ENCODE data around the gene WDR81. TPM values are rescaled to one million over a fixed set of nuclear protein-coding genes. Genes with fewer than 3 reads are reported as not detected.
"Not testable (repeated sequence)": the region's sequence is repeated elsewhere in the genome, so short reads cannot be mapped to it uniquely, and the experiment has no call there.

Gene WDR81
- total RNA-seq, 2 experiments from 2014 or later: 6.3 to 7.3 TPM

- Mint-ChIP-seq H3K27ac (no peak overlapping the region), H3K9me3 (no peaks in the 10 kb centered on the region), H3K4me3 (no peak overlapping the region), H3K36me3 (no peaks in the 10 kb centered on the region), H3K27me3 (no peaks in the 10 kb centered on the region), H3K4me1 (ENCODE audit: low read depth) (peaks cover 27% of the 10 kb centered on the region)
- CTCF ChIA-PET: no interaction called here
- no peak for DNase-seq
- intact Hi-C loops (cut with micrococcal nuclease): no loop called here
- POLR2A ChIA-PET: interaction anchor here (0.6 to 1.2 kb wide), 2 partner anchors 48 to 76 kb away, joined by 3 to 7 read pairs; no protein-coding TSS in a partner anchor
Measured at GRCh38 chr17:1765576-1765975, 41.1 kb downstream of the WDR81 start.

- intact Hi-C loops (cut with micrococcal nuclease): no loop called here
- peaks cover 27% of the 10 kb centered on the region for H3K4me1 Mint-ChIP-seq (ENCODE audit: low read depth)
- H3K9me3 Mint-ChIP-seq: no peaks in the 10 kb centered on the region
- H3K4me3 Mint-ChIP-seq: no peak overlapping the region
- no peaks in the 10 kb centered on the region for H3K27me3 Mint-ChIP-seq
- ChIA-PET CTCF (interaction anchor here (0.7 kb wide), 1 partner anchor 46 kb away, joined by 3 read pairs; no protein-coding TSS in a partner anchor), POLR2A (interaction anchor here (0.6 to 1.2 kb wide), 2 partner anchors 49 to 75 kb away, joined by 3 to 7 read pairs; no protein-coding TSS in a partner anchor)
- DNase-seq: no peak
- H3K36me3 Mint-ChIP-seq: no peaks in the 10 kb centered on the region
- H3K27ac Mint-ChIP-seq: no peak overlapping the region
Measured at GRCh38 chr17:1766382-1767135, 42.1 kb downstream of the WDR81 start.

- Mint-ChIP-seq H3K36me3 (no peaks in the 10 kb centered on the region), H3K27ac (no peak overlapping the region), H3K9me3 (no peaks in the 10 kb centered on the region), H3K4me3 (no peak overlapping the region), H3K4me1 (ENCODE audit: low read depth) (peaks cover 21% of the 10 kb centered on the region), H3K27me3 (no peaks in the 10 kb centered on the region)
- intact Hi-C loops (cut with micrococcal nuclease): no loop called here
- ChIA-PET POLR2A (no interaction called here), CTCF (no interaction called here)
- no peak for DNase-seq
Measured at GRCh38 chr17:1767358-1767757, 42.9 kb downstream of the WDR81 start.

- H3K27me3 Mint-ChIP-seq: no peaks in the 10 kb centered on the region
- H3K4me3 Mint-ChIP-seq: no peak overlapping the region
- ChIA-PET POLR2A (no interaction called here), CTCF (no interaction called here)
- intact Hi-C loops (cut with micrococcal nuclease): no loop called here
- H3K27ac Mint-ChIP-seq: no peak overlapping the region
- H3K9me3 Mint-ChIP-seq: no peaks in the 10 kb centered on the region
- peaks cover 2% of the 10 kb centered on the region for H3K4me1 Mint-ChIP-seq (ENCODE audit: low read depth)
- no peaks in the 10 kb centered on the region for H3K36me3 Mint-ChIP-seq
- DNase-seq: no peak
Measured at GRCh38 chr17:1769822-1770477, 45.4 kb downstream of the WDR81 start.

GRCh38 chr17:1773000-1773695 lies 48.6 kb downstream of the WDR81 start:
- not testable (repeated sequence) for H3K27ac Mint-ChIP-seq; H3K4me1 Mint-ChIP-seq (ENCODE audit: low read depth)

GRCh38 chr17:1773696-1774181 lies 49.2 kb downstream of the WDR81 start:
- peaks cover 3% of the 10 kb centered on the region for H3K36me3 Mint-ChIP-seq
- POLR2A ChIA-PET: no interaction called here
- peaks cover 2% of the 10 kb centered on the region for H3K4me1 Mint-ChIP-seq (ENCODE audit: low read depth)

More at GRCh38 chr17:1773000-1773695, 48.6 kb downstream of the WDR81 start:
- POLR2A ChIA-PET; intact Hi-C loops (cut with micrococcal nuclease); DNase-seq; H3K36me3 Mint-ChIP-seq; H3K27me3 Mint-ChIP-seq; H3K9me3 Mint-ChIP-seq; H3K4me3 Mint-ChIP-seq: not testable (repeated sequence)
- CTCF ChIA-PET: interaction anchor here (1.5 kb wide), 1 partner anchor 56 kb away, joined by 3 read pairs; no protein-coding TSS in a partner anchor

GRCh38 chr17:1774390-1775176 lies 50.1 kb downstream of the WDR81 start:
- no peak overlapping the region for H3K4me3 Mint-ChIP-seq
- intact Hi-C loops (cut with micrococcal nuclease): no loop called here
- peaks cover under 1% of the 10 kb centered on the region for H3K4me1 Mint-ChIP-seq (ENCODE audit: low read depth)
- DNase-seq: no peak
- no peaks in the 10 kb centered on the region for H3K9me3 Mint-ChIP-seq
- POLR2A ChIA-PET: no interaction called here
- peaks cover 3% of the 10 kb centered on the region for H3K36me3 Mint-ChIP-seq
- no peak overlapping the region for H3K27ac Mint-ChIP-seq
- no peaks in the 10 kb centered on the region for H3K27me3 Mint-ChIP-seq
- CTCF ChIA-PET: no interaction called here

More at GRCh38 chr17:1773696-1774181, 49.2 kb downstream of the WDR81 start:
- Mint-ChIP-seq H3K27ac (no peak overlapping the region), H3K27me3 (no peaks in the 10 kb centered on the region), H3K4me3 (no peak overlapping the region), H3K9me3 (no peaks in the 10 kb centered on the region)
- intact Hi-C loops (cut with micrococcal nuclease): no loop called here
- no peak for DNase-seq
- CTCF ChIA-PET: interaction anchor here (1.5 kb wide), 1 partner anchor 57 kb away, joined by 3 read pairs; no protein-coding TSS in a partner anchor

GRCh38 chr17:1776328-1776727 lies 51.8 kb downstream of the WDR81 start:
- ChIA-PET POLR2A (no interaction called here), CTCF (no interaction called here)
- Mint-ChIP-seq H3K36me3 (peaks cover 9% of the 10 kb centered on the region), H3K9me3 (no peaks in the 10 kb centered on the region), H3K27ac (no peak overlapping the region), H3K27me3 (no peaks in the 10 kb centered on the region), H3K4me1 (ENCODE audit: low read depth) (no peaks in the 10 kb centered on the region), H3K4me3 (no peak overlapping the region)
- DNase-seq: no peak
- intact Hi-C loops (cut with micrococcal nuclease): no loop called here

- H3K36me3 Mint-ChIP-seq: peaks cover 13% of the 10 kb centered on the region
- H3K9me3 Mint-ChIP-seq: no peaks in the 10 kb centered on the region
- no peaks in the 10 kb centered on the region for H3K4me1 Mint-ChIP-seq (ENCODE audit: low read depth)
- no peak overlapping the region for H3K4me3 Mint-ChIP-seq
- no peaks in the 10 kb centered on the region for H3K27me3 Mint-ChIP-seq
- POLR2A ChIA-PET: no interaction called here
- intact Hi-C loops (cut with micrococcal nuclease): no loop called here
- DNase-seq: no peak
- CTCF ChIA-PET: no interaction called here
- H3K27ac Mint-ChIP-seq: no peak overlapping the region
Measured at GRCh38 chr17:1776857-1777256, 52.4 kb downstream of the WDR81 start.

GRCh38 chr17:1779571-1780131 lies 55.1 kb downstream of the WDR81 start:
- ChIA-PET POLR2A (no interaction called here), CTCF (no interaction called here)

GRCh38 chr17:1782171-1782567 lies 57.7 kb downstream of the WDR81 start:
- no peak overlapping the region for H3K4me3 Mint-ChIP-seq
- H3K4me1 Mint-ChIP-seq (ENCODE audit: low read depth): no peaks in the 10 kb centered on the region
- ChIA-PET CTCF (no interaction called here), POLR2A (no interaction called here)
- H3K27me3 Mint-ChIP-seq: no peaks in the 10 kb centered on the region
- no peaks in the 10 kb centered on the region for H3K9me3 Mint-ChIP-seq
- DNase-seq: no peak
- peaks cover 43% of the 10 kb centered on the region for H3K36me3 Mint-ChIP-seq
- H3K27ac Mint-ChIP-seq: no peak overlapping the region
- intact Hi-C loops (cut with micrococcal nuclease): no loop called here

More at GRCh38 chr17:1779571-1780131, 55.1 kb downstream of the WDR81 start:
- Mint-ChIP-seq H3K9me3 (no peaks in the 10 kb centered on the region), H3K27ac (no peak overlapping the region), H3K4me1 (ENCODE audit: low read depth) (no peaks in the 10 kb centered on the region), H3K36me3 (peaks cover 35% of the 10 kb centered on the region), H3K4me3 (no peak overlapping the region), H3K27me3 (no peaks in the 10 kb centered on the region)
- intact Hi-C loops (cut with micrococcal nuclease): no loop called here
- DNase-seq: no peak

Measured in activated CD4-positive, alpha-beta memory T cell treated with anti-CD3 and anti-CD28 coated beads for 36 hours (primary cell).